Endothelial cell of hepatic sinusoid (primary cell): ENCODE measurements around the gene CEP41.

Experiments
- in situ Hi-C: cut with HindIII; loops from 2 replicates; pipeline ENCODE4 v1.10.0; 2017; ENCODE audit warnings: low sequenced_read_pairs

CEP41 gene

DNA sequence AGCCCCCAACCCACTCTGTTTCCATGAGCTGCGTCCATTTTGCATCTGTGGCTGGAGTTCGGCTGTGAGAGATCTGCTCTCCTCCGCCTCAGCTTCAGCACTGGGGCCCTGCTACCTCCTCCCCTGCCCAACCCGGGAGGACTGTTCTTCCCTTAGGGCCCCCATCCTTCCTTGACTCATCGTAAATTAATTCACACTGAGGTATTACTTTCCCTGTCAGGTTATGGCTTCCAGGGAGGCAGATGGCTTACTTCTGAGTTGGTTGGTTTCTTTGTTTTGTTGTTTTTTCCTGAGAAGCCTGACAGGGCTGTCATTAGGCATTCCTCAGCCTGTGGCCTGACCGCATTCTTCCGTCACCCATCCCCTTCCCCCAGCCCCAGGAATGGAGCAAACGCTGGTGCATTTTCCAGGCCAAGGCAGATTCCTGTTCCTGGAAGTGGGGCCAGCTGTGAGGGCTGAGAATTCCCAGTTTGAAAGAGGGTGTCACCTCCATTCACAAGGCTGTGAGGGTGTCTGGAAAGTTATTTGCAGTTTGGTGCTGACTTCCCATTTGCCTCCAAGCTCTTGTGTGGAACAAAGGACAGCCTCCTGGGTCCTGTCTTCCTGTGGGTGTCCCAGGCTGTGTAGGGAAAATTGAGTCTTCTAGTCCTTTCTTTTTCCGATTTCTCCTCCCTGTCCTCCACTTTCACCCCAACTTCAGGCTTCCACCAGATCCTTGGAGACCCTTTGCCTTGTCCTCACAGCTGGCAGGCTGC lies 84.5 kb downstream of the CEP41 start:
- in situ Hi-C loops: no loop called here

DNA sequence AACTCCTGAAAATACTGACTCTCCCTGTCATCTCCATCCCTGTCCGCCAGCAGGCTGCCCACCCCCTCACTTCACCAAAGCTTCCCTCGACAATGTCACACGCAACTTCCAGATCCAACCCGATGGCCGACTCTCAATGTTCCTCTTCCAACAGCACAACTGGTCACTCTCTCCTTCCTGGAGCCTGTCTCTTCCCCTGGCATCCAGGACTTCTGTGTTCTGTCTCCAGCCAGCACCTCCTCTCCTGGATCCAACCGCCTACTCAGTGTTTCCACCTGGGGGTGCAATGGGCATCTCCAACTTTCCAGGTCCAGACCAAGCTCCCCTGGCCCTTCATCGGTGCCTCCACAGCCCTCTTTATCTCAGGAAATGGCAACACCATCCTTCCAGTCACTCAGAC lies 87.6 kb downstream of the CEP41 start:
- in situ Hi-C loops: loop anchor here (5.0 kb wide), 1 partner anchor 89 kb away; the partner anchor contains the start of gene CEP41

DNA sequence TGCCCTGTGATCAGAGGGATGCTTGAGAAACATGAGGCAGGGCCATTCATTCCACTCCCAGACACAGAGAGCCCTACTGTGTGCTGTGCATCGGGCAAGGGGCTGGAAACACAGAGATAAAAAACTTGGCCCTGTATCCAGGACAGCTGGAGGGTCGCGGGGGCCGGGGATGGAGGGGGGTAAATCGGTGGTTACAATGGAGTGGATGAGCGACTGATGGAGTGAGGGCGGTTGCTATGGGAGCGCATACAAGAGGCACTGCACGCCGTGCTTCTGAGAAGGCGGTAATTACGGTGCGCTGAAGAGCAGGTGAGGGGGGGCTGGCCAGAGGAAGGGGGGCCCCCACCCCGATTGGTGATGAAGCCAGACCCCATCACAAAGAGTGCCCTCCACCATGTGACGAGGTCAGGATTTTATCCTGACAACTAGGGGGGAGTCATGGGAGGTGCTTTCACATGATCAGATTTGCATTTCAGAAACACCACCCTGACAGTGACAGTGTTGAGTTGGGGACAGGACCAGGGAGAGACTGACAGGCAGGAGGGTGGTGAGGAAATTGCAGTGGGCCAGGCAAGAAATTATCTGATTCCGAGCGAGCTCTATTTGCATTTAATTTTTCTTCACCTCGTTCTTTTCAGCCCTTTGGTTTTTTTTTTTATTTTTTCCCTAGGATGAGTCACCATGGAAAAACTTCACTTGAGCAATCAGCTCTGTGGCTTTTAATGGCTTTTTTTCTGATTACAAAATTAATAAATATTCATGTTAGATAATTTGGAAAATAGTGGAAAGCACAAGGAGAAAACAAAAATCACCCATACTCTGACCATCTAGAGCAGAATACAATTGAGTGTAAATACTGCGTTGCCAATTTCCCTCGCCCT lies 88.4 kb downstream of the CEP41 start:
- in situ Hi-C loops: loop anchor here (5.0 kb wide), 1 partner anchor 90 kb away; the partner anchor contains the start of gene CEP41

DNA sequence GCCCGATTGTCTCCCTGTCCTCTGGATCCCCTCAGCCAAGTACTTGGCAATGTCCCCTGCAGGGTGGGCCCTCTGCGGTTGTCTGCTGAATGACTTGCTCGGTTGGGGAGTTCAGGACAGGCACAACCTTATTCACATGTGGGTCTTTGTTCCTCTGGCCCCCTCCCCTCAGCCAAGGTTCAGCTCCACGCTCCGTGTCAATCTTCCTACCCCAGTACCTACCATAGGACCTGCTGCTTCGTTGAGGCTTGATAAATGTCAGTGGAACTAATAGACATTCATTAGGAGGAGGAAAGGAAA lies 89.1 kb downstream of the CEP41 start:
- in situ Hi-C loops: loop anchor here (5.0 kb wide), 1 partner anchor 91 kb away; the partner anchor contains the start of gene CEP41

DNA sequence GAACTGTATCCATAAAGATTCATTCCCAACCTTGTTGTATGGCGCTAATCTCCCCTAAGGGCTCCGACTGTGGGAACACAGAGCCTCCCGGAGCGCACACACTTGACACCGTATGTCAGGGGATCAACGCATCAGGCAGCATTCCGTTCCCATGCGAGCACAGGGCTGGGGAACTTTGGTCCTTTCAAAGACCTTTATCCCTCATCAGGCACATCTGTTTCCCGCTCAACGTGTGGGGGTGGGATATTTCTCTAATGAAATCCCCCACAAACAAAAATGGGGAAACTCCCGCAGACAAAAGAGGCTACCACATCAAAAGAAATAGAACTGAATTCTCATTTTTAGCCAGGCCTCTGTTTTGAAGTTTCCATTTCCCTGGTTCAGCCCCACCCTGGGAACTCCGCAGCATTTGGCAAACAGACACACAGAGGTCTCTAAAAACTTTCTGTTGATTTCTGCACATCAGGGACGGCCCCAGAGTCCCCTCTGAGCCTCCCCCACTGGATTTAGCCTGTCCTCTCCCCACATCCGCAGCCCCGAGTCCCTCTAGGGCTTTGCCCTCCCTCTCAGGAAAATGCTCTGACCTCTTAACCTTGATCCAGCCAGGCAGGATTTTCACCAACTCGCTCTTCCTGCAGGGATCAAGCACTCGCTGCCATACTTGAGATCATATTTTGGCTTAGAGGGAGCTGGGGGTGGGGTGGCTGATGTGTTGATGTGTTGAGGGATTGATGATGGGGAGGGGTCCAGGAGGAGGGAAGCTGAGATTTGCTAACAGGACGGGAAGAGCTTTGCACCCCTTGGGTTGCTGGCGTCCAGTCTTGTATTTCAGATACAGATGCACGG lies 89.6 kb downstream of the CEP41 start:
- in situ Hi-C loops: loop anchor here (5.0 kb wide), 1 partner anchor 91 kb away; the partner anchor contains the start of gene CEP41

DNA sequence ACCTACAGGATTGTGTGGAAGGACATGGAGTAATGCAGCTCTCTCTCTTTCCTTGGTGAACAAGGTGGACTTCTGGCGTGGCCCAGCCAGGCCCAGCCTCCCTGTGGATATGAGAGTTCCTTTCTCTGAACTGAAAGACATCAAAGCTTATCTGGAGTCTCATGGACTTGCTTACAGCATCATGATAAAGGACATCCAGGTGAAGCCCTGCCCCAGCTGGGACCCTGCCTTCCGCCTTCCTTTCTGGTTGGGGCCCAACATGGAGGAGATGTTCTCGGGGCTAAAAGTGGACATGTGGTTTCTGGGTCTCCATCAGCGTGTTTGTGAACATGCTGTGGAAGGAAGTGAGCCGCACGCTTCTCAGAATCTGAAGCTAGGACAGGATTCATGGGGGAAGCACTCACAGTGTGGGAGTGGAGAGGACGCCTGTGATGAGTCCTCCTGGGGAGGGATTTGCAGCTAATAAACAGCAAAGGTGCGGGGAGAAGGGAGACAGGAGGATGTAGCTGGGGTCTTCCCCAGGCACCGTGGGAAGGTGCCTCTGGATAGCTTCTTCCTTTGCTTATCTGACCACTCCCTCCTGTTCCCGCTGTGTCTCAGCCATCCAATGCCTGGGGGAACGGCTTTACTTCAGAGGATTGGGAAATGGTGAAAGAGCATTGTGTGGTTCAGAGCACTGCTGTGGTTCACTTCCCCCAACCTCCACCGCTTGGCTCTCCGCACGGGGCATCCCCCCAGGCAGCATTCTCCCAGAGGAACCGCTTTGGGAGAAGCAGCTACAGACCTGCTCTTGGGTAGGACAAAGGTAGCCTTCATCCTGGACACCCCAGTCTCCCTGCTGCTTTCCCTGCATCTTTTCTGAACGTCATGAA lies 90.7 kb downstream of the CEP41 start:
- in situ Hi-C loops: loop anchor here (5.0 kb wide), 1 partner anchor 92 kb away; the partner anchor contains the start of gene CEP41

DNA sequence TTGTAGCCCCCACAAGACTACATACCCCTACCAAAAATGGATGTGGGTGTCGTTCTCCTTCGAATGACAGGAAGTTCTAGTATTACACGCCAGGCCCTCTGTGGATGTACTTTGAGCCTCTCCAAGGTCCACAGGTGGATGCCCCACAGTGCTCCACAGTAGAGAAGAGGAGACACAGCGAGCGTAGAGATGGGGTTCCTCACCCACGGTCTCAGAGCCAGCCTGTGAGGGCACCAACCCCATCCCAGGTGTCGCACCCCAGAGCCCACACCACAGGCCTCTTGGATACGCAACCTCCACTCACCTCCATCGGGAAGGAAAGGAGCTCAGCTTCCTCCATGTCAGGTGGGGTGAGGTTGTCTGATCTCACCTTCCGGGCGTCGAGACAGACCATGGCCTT lies 93.9 kb downstream of the CEP41 start:
- in situ Hi-C loops: no loop called here

DNA sequence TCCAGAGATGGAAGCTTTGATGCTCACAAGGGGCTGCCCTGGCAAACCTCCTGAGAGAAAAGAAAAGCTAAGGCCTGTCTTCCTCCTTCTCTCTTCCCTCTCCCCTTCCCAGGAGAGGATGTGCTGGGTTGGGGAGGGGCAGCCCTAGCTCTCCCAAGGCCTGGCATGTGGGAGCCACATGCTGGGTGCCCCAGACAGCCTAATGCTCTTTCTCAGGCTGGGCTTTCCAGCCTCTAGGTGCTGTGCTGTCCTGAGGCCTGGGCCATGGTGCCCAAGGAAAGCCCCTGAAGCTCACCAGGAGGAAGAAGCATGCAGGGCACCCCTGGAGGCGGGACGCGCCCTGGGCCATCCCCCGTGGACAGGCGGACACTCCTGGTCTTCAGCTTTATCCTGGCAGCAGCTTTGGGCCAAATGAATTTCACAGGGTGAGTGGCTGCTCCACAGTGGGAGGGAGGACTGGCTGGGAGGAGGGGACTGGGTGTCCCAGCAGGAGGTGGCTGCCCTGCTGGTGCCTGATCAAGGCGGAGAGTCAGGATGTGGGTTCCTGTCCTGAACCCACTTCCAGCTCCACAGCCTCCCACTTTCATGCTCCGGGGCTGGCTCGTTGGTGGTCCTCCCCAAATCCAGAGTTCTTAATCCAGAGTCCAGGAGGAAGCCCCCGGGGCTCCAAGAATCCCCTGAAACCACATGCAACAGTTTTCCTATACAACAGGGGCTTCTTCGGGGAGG lies 94.5 kb downstream of the CEP41 start:
- in situ Hi-C loops: no loop called here

DNA sequence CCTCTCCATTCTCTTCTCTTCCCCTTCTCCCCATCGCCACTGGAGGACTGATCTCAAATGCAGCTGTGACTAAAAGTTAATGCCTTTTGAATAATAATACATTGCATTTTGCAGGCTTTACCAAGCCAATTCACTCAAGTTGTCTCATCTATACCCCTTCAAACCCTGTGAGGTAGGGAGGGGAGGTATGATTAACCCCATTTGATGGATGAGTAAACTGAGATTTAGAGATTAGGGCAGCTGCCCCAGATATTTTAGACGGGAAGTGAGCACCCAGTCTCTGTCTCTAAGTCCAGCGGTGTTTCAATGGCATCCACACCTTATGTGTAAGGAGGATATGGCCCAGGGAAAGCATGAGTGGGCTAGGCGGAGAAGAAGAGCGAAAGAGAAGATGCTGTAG lies 95.1 kb downstream of the CEP41 start:
- in situ Hi-C loops: no loop called here

DNA sequence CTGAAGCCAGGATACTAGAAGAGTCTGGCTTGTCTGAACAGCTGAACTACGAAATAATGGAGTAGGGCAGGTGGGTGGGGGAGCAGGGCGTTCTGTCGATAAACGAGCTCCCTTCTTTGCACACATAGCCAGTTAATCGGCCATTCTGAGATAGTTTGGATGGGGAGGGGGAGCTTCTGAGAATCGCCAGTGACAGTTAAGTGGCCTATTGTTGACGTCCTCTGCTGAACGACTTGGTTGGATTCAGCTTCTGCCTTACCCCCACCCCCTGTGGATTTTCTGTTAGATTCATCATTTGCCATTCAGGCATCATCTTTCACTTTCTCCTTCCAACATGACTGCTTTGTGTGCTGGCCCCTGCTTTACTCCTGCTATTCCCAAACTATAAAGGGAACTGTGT lies 95.7 kb downstream of the CEP41 start:
- in situ Hi-C loops: no loop called here

DNA sequence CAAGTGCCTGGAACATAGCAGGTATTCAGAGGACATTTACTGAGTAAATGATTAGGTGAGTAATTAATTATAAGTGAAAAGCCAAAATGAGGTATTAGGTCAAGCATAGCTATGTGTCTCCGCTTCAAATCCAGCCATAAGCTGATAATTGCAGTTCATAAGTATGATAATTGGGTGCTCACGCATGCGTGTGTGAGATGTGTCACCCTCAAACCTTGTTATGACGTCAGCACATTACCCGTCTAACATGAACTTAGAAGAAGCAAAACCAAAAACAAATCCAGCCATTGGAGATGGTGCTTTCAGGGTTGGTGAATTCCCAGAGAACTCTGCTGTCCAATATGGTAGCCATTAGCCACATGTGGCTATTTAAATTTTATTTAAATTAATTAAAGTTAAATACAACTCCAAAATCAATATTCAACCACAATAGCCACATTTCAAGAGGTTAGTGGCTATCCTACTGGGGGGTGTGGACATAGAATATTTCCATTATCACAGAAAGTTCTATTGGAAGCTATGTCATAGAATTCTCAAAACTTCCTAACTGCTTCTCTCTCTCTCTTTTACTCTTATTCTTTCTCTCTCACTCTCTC lies 96.4 kb downstream of the CEP41 start, which contains the start of gene CPA5:
Gene CPA5, plus strand, starts transcription at position 546 of the 596 bp plus-strand sequence. CDS start 1,670 bp downstream, outside the sequence.
- in situ Hi-C loops: no loop called here
